GM21528 (cell line): ENCODE data around the gene LRP1-AS.

ENCODE experiments used
- ATAC-seq: cut with Tn5 transposase; IDR thresholded peaks from one replicate; pipeline ENCODE4 v1.9.1; 2021; ENCODE audit warnings: mild to moderate bottlenecking, moderate library complexity; ENCODE audit not compliant: unreplicated experiment, low FRiP score

Gene LRP1-AS

GRCh38 chr12:57145460-57146059 lies 1.9 kb downstream of the LRP1-AS start:
- ATAC-seq = no peak

- no peak for ATAC-seq
Observed at GRCh38 chr12:57143454-57143853, 4.0 kb downstream of the LRP1-AS start.

- no peak for ATAC-seq
Observed at GRCh38 chr12:57142727-57143126, 4.7 kb downstream of the LRP1-AS start.

GRCh38 chr12:57142121-57142520 lies 5.3 kb downstream of the LRP1-AS start:
- no peak for ATAC-seq

GRCh38 chr12:57141249-57141648 lies 6.2 kb downstream of the LRP1-AS start:
- ATAC-seq = no peak

GRCh38 chr12:57139796-57140649 lies 7.4 kb downstream of the LRP1-AS start:
- no peak for ATAC-seq

GRCh38 chr12:57138526-57139272 lies 8.7 kb downstream of the LRP1-AS start:
- ATAC-seq = no peak

GRCh38 chr12:57135527-57136326 lies 11.7 kb downstream of the LRP1-AS start:
- ATAC-seq = no peak

- no peak for ATAC-seq
Observed at GRCh38 chr12:57134949-57135348, 12.5 kb downstream of the LRP1-AS start.

- ATAC-seq = no peak
Observed at GRCh38 chr12:57133916-57134315, 13.5 kb downstream of the LRP1-AS start.

GRCh38 chr12:57133013-57133569 lies 14.3 kb downstream of the LRP1-AS start:
- ATAC-seq = no peak

- ATAC-seq = no peak
Observed at GRCh38 chr12:57131896-57132744, 15.3 kb downstream of the LRP1-AS start.

GRCh38 chr12:57130941-57131340 lies 16.5 kb downstream of the LRP1-AS start:
- no peak for ATAC-seq

- ATAC-seq = no peak
Observed at GRCh38 chr12:57129889-57130288, 17.5 kb downstream of the LRP1-AS start.

- ATAC-seq = no peak
Observed at GRCh38 chr12:57129321-57129842, 18.0 kb downstream of the LRP1-AS start.

GRCh38 chr12:57128519-57129247 lies 18.7 kb downstream of the LRP1-AS start:
- no peak for ATAC-seq

GRCh38 chr12:57127726-57128518 lies 19.5 kb downstream of the LRP1-AS start, which contains the start of gene LRP1:
Gene LRP1 (plus strand): TSS chr12:57128483. CDS start chr12:57128965, 482 bp downstream.
- no peak for ATAC-seq
